Ramos (cell line): ENCODE data around the gene ZFP36L1.

Source experiments
- in situ Hi-C: fragments of 300-500 bp; cut with MboI; formaldehyde crosslinking; loops from one replicate; pipeline ENCODE4 v1.14.3; 2022; ENCODE audit warnings: low sequenced_read_pairs; ENCODE audit not compliant: unreplicated experiment

The ZFP36L1 gene

DNA sequence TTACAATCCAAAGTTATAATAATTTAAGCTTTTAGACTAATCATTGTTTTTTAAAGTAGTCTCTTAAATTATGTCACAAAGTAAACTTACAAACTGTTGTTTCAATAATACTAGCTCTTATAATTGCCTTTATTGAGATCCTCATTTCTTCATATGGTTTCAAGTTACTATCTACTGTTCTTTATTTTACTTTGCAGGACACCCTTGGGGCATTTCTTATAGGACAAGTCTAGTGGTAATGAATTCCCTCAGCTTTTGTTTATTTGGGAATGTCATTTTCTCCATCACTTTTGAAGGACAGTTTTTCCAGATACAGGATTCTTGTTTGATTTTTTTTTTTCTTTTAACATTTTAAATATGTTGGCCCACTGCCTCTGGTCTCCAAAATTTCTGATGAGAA lies 8.1 kb upstream of the ZFP36L1 start:
- in situ Hi-C loops: loop anchor here (25.0 kb wide), 1 partner anchor 1189 kb away; the partner anchor contains the start of genes ARG2 and PIGH

DNA sequence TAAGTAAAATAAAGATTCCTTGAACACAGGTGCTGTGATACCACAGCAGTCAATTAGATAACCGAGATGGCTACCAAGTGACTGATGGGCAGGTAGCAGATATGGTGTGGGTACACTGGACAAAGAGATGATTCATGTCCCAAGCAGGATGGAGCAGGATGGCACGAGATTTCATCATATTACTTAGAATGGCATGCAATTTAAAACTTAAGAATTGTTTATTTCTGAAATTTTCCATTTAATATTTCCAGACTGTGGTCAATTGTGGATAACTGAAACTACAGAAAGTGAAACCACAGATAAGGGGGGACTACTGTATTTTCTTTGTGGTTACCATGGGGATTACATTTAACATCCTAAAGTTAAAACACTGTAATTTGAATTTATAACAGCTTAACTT lies 7.5 kb upstream of the ZFP36L1 start:
- in situ Hi-C loops: loop anchor here (25.0 kb wide), 1 partner anchor 1188 kb away; the partner anchor contains the start of genes ARG2 and PIGH

- in situ Hi-C loops: loop anchor here (10.0 kb wide), 1 partner anchor 524 kb away; no protein-coding TSS in a partner anchor
Observed at GRCh38 chr14:68798621-68799020, 5.8 kb upstream of the ZFP36L1 start.

DNA sequence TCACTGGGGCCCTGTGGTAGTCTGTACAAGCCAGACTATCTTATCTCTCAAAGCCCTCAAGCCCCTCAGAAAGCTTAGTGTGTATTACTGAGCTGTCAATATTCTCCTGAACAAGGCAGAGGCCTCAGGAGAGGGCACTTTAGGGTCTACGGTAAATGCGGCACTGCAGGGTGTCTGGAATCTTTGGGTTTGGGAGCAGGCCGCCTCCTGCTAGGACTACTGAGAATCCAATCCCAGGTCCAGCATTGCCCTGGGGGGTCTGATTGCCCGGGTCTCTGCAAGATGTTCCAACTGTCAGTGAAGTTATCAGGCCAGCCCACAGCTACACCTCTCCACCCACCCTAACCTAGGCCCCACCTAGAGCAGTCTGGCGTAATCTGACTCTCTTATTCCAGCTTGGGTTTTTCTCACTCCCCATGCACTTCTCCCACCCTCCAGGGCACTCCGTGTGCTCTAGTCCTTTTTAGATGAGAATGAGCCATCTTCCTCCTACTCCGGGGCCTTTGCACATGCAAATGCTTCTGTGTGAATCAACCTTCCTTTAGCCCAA lies 4.3 kb upstream of the ZFP36L1 start:
- in situ Hi-C loops: loop anchor here (10.0 kb wide), 1 partner anchor 522 kb away; no protein-coding TSS in a partner anchor

DNA sequence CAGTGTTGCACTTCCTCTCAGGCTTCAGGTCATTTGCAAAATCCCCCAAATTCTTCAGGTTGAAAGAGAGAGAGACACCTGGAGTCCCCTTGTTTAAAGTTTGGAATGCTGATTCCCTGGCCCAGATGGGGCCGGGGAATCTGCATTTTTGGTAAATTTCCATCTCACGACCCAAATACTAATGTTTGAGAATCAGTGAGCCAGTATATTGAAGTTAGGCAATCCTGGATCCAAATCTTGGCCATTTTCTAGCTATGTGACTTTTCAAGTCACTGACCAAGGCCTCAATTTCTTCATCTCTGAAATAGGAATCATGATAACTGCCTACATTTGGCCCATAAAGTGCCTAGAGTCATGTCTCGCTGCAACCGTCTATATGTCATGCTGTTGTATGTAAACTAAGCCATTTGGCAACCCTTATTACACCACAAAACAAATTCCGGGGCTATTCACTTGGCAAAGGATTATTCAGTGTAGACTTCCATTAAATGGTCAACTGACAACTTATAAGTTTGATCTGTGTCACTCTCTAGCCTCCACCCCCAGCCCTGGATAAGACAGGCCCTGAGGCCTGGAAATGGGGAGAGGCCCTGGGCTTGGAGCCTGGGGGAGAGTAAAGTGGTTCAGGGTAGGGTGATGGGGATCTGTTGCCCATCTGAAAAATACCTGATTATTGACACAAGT lies 3.7 kb upstream of the ZFP36L1 start:
- in situ Hi-C loops: loop anchor here (10.0 kb wide), 1 partner anchor 522 kb away; no protein-coding TSS in a partner anchor

DNA sequence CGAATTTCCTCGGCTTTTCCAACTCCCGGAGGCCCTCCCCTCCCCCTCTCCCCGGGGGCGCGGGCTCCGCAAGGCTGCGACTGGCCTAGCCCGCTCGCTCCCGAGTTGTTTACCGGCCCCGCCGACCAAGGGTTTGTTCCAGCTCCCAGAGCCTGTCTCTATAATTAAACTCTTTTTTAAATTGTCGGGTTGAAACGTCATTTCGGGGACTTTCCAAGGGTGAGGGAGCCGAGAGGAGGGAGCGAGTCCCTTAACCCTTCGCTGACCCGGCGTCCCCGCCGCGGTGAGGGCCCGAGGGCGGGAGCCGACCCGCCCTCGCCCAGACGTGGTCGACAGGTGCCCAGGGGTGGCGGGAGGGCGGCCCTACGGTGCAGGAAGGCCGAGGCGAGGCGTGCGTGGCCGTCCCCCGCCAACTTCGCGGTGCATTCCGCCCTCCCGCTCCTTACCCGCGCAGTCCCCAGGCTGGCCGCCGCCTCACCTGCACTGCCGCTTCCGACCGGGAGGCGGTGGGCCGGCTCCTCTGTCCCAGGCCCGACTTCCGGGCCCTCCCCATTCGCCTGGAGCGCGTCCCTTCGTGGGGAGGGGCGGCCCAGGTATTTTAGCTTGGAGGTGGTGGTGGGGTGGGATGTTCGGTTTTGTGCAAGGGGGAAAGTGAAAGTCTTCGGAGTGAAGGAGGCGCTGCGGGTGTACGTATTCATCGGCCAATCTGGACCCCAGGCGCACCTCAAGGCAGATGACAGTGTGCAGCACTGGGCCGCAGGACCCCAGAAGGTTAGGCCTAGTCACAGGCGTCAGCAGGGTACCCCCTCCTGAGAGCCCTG lies 2.9 kb upstream of the ZFP36L1 start:
- in situ Hi-C loops: loop anchor here (10.0 kb wide), 1 partner anchor 521 kb away; no protein-coding TSS in a partner anchor

DNA sequence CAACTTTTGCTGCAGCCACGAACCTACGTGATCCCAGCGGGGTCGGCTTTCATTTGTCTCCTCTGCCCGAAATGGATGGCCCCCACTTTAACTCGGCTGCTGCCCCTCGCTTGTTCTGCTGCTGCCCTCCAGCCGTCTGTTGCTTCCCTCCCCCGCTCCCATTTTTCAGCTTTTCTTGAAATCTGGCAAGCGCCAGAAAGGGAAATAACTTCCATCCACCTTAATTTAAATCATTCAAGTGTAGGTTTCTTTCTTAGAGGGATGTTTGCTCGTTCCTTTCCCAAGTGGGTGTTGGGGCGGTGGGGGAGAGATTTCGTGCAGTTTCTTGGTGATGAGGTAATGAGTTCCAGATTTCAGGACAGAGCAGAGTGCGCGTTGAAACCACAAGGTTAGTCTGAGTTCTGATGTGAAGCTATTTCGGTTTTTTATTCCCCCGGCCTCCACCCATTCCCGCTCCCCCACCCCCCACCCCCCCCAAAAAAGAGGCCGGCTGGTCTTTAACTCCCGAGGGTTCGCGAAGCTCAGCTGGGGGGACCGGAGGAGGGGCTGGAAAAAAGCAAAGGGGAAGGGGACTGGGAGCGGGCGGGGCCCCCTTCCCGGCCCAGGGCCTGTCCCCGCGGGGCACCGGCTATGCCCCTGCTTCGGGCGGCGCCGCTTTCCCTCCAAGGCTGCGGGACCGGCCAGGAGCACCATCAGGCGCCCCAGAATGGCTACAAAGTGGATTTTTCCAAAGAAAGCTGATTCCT lies 2.2 kb upstream of the ZFP36L1 start:
- in situ Hi-C loops: loop anchor here (5.0 to 10.0 kb wide), 2 partner anchors 108 to 520 kb away; no protein-coding TSS in a partner anchor

GRCh38 chr14:68794130-68794850 lies 1.4 kb upstream of the ZFP36L1 start:
- in situ Hi-C loops: loop anchor here (5.0 to 10.0 kb wide), 2 partner anchors 107 to 519 kb away; no protein-coding TSS in a partner anchor

DNA sequence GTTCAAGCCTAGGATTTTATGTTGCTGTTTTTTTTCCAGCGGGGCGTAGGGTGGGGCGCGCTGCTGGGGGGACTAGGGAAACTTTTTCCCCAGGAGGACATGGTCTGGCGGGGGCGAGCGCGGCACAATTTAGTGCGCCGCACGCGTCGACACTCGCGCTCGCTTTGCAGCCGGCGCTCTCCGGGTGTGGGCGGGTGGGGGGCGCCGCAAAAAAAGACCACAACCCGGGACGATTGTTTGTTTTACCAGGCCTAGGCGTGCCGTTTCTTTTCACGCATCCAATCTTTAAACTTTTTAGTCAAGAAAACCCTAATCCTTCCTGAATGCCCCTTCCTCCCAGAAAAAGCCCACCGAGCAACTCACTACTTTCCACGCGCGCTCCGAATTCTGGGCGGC lies 865 bp upstream of the ZFP36L1 start:
- in situ Hi-C loops: loop anchor here (5.0 to 10.0 kb wide), 2 partner anchors 106 to 519 kb away; no protein-coding TSS in a partner anchor

DNA sequence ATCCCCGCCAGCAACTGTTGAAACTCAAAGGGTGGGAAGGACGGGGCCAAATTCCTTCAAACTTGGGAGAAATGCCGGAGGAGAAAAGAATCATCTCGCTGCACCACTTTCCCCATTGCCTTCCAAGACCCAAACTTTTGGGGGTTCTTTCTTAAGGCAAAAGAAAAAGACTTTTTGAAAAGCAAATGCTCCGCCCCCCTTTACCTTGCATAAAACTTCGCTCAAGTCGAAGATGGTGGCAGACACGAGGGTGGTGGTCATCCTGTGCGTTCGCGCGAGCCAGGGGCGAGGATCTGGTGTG lies 239 bp downstream of the ZFP36L1 start:
- in situ Hi-C loops: loop anchor here (5.0 to 10.0 kb wide), 2 partner anchors 105 to 518 kb away; no protein-coding TSS in a partner anchor

GRCh38 chr14:68791902-68792677 lies 777 bp downstream of the ZFP36L1 start:
- in situ Hi-C loops: loop anchor here (5.0 to 10.0 kb wide), 2 partner anchors 105 to 517 kb away; no protein-coding TSS in a partner anchor

- in situ Hi-C loops: loop anchor here (5.0 to 10.0 kb wide), 2 partner anchors 104 to 516 kb away; no protein-coding TSS in a partner anchor
Observed at GRCh38 chr14:68791078-68791901, 1.6 kb downstream of the ZFP36L1 start.

GRCh38 chr14:68790644-68791077 lies 2.2 kb downstream of the ZFP36L1 start:
- in situ Hi-C loops: loop anchor here (5.0 to 10.0 kb wide), 2 partner anchors 103 to 516 kb away; no protein-coding TSS in a partner anchor

- in situ Hi-C loops: loop anchor here (5.0 to 10.0 kb wide), 3 partner anchors 103 to 545 kb away; no protein-coding TSS in a partner anchor
Observed at GRCh38 chr14:68789821-68790643, 2.8 kb downstream of the ZFP36L1 start.

DNA sequence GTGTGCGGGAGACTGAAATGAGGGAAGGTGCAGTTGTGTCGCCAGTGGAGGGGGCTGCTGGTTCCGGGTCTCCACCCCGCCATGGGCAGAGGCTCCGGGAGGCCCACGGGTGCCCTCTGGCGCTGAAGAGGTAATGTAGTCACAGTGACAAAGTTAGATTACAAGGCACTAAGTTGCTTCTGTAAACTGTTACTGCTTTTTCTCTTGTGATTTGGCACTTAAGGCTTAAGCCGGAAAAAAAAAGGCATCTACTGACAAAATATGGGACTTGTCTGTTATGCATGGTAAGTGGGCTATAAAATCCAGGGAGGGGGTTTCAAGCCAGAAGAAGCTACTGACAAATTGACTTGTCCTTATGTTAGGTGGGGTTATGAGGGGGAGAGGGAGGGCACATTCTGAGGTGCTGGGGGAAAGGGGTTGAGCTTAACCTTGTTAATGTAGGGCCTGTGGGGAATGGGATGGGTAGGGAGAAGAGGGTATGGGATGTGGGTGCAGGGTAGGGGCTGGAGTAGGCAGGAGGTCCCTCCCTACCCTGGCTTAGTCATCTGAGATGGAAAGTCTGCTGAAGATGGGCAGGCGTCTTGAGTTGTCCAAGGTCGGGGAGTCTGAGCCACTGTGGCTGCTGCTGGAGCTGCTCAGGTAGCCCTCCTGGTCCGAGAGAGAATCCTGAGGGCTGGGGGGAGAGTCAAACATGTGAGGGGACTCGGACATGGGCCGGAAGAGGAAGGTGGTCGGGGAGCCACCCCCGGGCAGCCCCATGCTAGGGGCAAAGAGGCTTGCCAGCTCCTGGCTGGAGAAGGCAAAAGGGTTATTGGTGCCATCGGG lies 3.7 kb downstream of the ZFP36L1 start:
- in situ Hi-C loops: loop anchor here (10.0 kb wide), 1 partner anchor 544 kb away; no protein-coding TSS in a partner anchor
